GM12892 (cell line): Measurements from ENCODE around the gene PIAS4.

ENCODE experiments used
- POLR2A ChIP-seq: IDR thresholded peaks from 2 replicates; pipeline ENCODE4 v1.6.1; 2011; ENCODE audit warnings: low read depth, low read length, control low read depth
- POLR2AphosphoS5 ChIP-seq: IDR thresholded peaks from 2 replicates; pipeline ENCODE4 v1.6.1; 2011; ENCODE audit warnings: low read depth, low read length, control low read depth
- TAF1 ChIP-seq: IDR thresholded peaks from 2 replicates; pipeline ENCODE4 v1.6.1; 2011; ENCODE audit warnings: low read depth, mild to moderate bottlenecking, control low read depth, low read length, borderline replicate concordance

- peak; percentile 19; the same call in 1 of the 2 replicates for TF ChIP-seq POLR2AphosphoS5
- TF ChIP-seq POLR2A = no peak
- no peak for TF ChIP-seq TAF1
These were observed 37.5 kb downstream of the PIAS4 start for GRCh38 chr19:4044990-4045465.
